Smooth muscle cell (in vitro differentiated cells): ENCODE measurements around the gene NINL. TPM values are rescaled to one million over a fixed set of nuclear protein-coding genes. Genes with fewer than 3 reads are reported as not detected.

Experiments used
- DNase-seq: peaks from one replicate; lab custom pipeline; 2025; ENCODE audit not compliant: unreplicated experiment; lab: John Stamatoyannopoulos, UW
- H2AFZ ChIP-seq: fragments of 200-600 bp; sonication (generic); 2 replicates; pipeline ENCODE4 v1.6.0; 2016; ENCODE audit warnings: antibody characterized with exemption, low read depth, mild to moderate bottlenecking
- H3F3A ChIP-seq: fragments of 200-600 bp; sonication (generic); 2 replicates; pipeline ENCODE4 v1.6.0; 2017; ENCODE audit warnings: antibody characterized with exemption, low read depth
- H3K27ac ChIP-seq: fragments of 200-600 bp; sonication (generic); 2 replicates; pipeline ENCODE4 v1.5.1; 2016; ENCODE audit warnings: low read depth, mild to moderate bottlenecking
- H3K27me3 ChIP-seq: fragments of 200-600 bp; sonication (generic); 2 replicates; pipeline ENCODE4 v1.6.1; 2016; ENCODE audit warnings: low read depth, mild to moderate bottlenecking
- H3K36me3 ChIP-seq: fragments of 200-600 bp; sonication (generic); 2 replicates; pipeline ENCODE4 v1.5.1; 2016; ENCODE audit warnings: low read depth
- H3K4me1 ChIP-seq: fragments of 200-600 bp; sonication (generic); 2 replicates; pipeline ENCODE4 v1.5.1; 2016; ENCODE audit warnings: low read depth
- H3K4me2 ChIP-seq: fragments of 200-600 bp; sonication (generic); 2 replicates; pipeline ENCODE4 v1.6.0; 2016; ENCODE audit warnings: mild to moderate bottlenecking
- H3K4me3 ChIP-seq: fragments of 200-600 bp; sonication (generic); 2 replicates; pipeline ENCODE4 v1.5.1; 2016; ENCODE audit warnings: mild to moderate bottlenecking
- H3K79me2 ChIP-seq: fragments of 200-600 bp; sonication (generic); 2 replicates; pipeline ENCODE4 v1.6.0; 2016; ENCODE audit warnings: low read depth, mild to moderate bottlenecking
- H3K9ac ChIP-seq: fragments of 200-600 bp; sonication (generic); 2 replicates; pipeline ENCODE4 v1.6.0; 2016; ENCODE audit warnings: low read depth
- H3K9me3 ChIP-seq: fragments of 200-600 bp; sonication (generic); replicated peaks from 2 replicates; pipeline ENCODE4 v1.5.1; 2016; ENCODE audit warnings: low read depth
- H4K20me1 ChIP-seq: fragments of 200-600 bp; sonication (generic); 2 replicates; pipeline ENCODE4 v1.6.0; 2016; ENCODE audit warnings: low read depth
- CTCF ChIP-seq: fragments of 200-600 bp; sonication (generic); IDR thresholded peaks from 2 replicates; pipeline ENCODE4 v1.5.1; 2017; ENCODE audit warnings: borderline replicate concordance, mild to moderate bottlenecking, antibody characterized with exemption; ENCODE audit not compliant: insufficient read depth, poor library complexity, severe bottlenecking
- WGBS: methylation state at CpG from one replicate; pipeline ENCODE4 v1.1.7; 2016; ENCODE audit warnings: low lambda C conversion rate; 5-methylcytosine and 5-hydroxymethylcytosine counted together
- polyA plus RNA-seq: library from polyadenylated mRNA; unstranded; fragments of >200 nt; fragmentation: Nextera tagmentation; extraction: Ambion mirVana; gene quantifications from 2 replicates; pipeline ENCODE4 v1.2.1, GENCODE V29; 2016
- total RNA-seq: library from RNA; depleted of rRNA; stranded (reverse); fragments of >200 nt; gene quantifications from 2 replicates; pipeline ENCODE4 v1.2.3, GENCODE V29; 2014

NINL gene
- total and polyA plus RNA-seq, 2 experiments from 2014 or later: 10.7 to 12.2 TPM

- Histone ChIP-seq H3K9me3 (no peaks in the 10 kb centered on the region), H3K79me2 (no peaks in the 10 kb centered on the region), H3K9ac (no peak overlapping the region), H3K27ac (no peak overlapping the region), H4K20me1 (no peaks in the 10 kb centered on the region), H3K4me1 (no peaks in the 10 kb centered on the region), H2AFZ (no peak overlapping the region), H3F3A (no peaks in the 10 kb centered on the region), H3K27me3 (no peaks in the 10 kb centered on the region), H3K4me2 (no peak overlapping the region), H3K4me3 (no peak overlapping the region), H3K36me3 (peaks cover 4% of the 10 kb centered on the region)
- TF ChIP-seq CTCF: no peak
- DNase-seq: no peak
- WGBS: 94% methylated on average over 15 of the region's 15 CpGs
These were observed 94.5 kb downstream of the NINL start for GRCh38 chr20:25490656-25491445.

DNA sequence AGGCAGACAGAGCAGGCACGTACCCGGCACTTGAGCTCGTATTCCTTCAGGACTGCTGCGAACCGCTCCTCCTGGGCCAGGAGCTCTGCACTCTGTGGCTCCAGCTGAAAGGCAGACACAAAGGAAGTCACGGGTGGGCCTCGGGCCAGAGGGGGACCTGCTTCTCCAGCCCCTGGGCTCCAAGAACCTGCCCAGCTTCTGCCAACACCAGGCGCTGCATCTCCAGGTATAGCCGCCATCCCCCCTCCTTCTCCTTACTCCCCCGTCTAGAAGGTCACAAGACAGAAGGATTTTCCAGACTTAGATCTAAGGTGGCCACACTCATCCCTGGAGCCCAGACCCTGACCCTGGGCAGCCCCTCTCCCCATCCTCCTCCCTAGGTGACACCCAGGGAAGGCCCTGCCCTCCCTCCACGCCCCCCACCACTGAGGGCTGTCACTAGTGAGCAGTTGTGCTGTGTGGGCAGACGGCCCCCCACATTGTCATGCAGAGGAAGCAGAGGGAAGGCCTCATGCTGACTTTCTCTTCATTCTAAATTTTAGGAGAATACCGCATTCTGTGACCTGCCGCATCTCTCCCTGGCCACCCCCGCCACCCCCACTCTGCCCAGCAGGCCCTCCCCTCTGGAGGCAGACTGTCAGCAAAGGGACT, 96.0 kb downstream of the NINL start:
- no peak overlapping the region for H3K27ac ChIP-seq
- no peak overlapping the region for H2AFZ ChIP-seq
- H3F3A ChIP-seq: no peaks in the 10 kb centered on the region
- no peaks in the 10 kb centered on the region for H3K9me3 ChIP-seq
- DNase-seq: no peak
- 98% methylated on average over 10 of the region's 15 CpGs for WGBS
- H3K4me3 ChIP-seq: no peak overlapping the region
- no peaks in the 10 kb centered on the region for H3K79me2 ChIP-seq
- H3K4me1 ChIP-seq: no peaks in the 10 kb centered on the region
- H4K20me1 ChIP-seq: no peaks in the 10 kb centered on the region
- H3K9ac ChIP-seq: no peak overlapping the region
- no peaks in the 10 kb centered on the region for H3K27me3 ChIP-seq
- TF ChIP-seq CTCF: no peak
- H3K4me2 ChIP-seq: no peak overlapping the region
- peaks cover 4% of the 10 kb centered on the region for H3K36me3 ChIP-seq

DNA sequence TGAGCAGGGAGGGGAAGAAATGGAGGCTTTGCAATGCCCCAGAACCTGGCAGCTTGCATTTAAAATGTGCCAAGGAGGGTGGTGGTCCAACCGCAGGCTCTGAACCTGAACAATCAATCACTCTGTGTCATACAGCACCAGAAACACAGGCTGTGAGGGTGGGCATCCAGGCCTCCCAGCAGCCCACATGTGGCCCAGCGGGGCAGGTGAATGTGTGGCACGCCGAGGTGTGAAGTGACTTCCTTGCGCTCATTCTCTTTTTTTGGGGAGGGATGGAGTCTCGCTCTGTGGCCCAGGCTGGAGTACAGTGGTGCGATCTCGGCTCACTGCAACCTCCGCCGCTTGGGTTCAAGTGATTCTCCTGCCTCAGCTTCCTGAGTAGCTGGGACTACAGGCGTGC, 97.4 kb downstream of the NINL start:
- Histone ChIP-seq H3F3A (no peaks in the 10 kb centered on the region), H4K20me1 (peaks cover 8% of the 10 kb centered on the region), H2AFZ (no peak overlapping the region), H3K4me2 (no peak overlapping the region), H3K27ac (no peak overlapping the region), H3K79me2 (no peaks in the 10 kb centered on the region), H3K36me3 (peaks cover 4% of the 10 kb centered on the region), H3K9ac (no peak overlapping the region), H3K27me3 (no peaks in the 10 kb centered on the region), H3K9me3 (no peaks in the 10 kb centered on the region), H3K4me3 (no peak overlapping the region), H3K4me1 (no peaks in the 10 kb centered on the region)
- 100% methylated on average over 11 of the region's 11 CpGs for WGBS
- no peak for DNase-seq
- no peak for TF ChIP-seq CTCF
